ENCODE data around the gene PIGQ.

DNA sequence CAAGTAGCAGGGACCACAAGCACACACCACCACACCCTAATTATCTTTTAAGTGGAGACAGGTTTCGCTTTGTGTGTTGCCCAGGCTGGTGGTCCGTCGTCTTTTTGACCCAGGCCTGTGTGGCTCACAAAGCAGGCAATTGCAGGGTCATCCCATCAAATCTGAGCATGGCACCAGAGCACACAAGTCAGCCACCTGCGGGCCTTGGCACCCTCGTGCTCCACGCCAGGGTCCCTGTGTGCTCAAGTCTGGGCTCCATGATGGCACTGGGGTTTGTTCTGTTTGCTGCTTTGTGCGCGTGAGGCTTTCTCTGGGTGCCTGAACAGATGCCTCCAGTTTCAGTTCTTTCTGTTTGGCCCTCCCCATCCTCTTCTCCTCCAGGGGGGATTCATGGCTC, 44.6 kb upstream of the PIGQ start:
- TF ChIP-seq POLR2AphosphoS5 (IDR thresholded peaks at IDR 0.05; ENCODE audit: low read depth, low read length) (peak; percentile 19; the same call in 1 of the 2 replicates), POLR2A (IDR thresholded peaks at IDR 0.05; ENCODE audit: low read depth, low read length) (no peak)
